Karpas-422 (cell line): ENCODE data around the gene RAD50. TPM values are rescaled to one million over a fixed set of nuclear protein-coding genes. Genes with fewer than 3 reads are reported as not detected.

Experiments used
- DNase-seq: peaks from one replicate; pipeline ENCODE4 v3.0.0-alpha.2; 2015
- H2AFZ ChIP-seq: fragments of 200-600 bp; sonication (generic); 2 replicates; pipeline ENCODE4 v1.6.1; 2014; ENCODE audit warnings: antibody characterized with exemption, low read length, mixed read lengths
- H3K27ac ChIP-seq: fragments of 200-600 bp; sonication (generic); 2 replicates; pipeline ENCODE4 v1.5.1; 2014; ENCODE audit warnings: mild to moderate bottlenecking, low read length, moderate library complexity
- H3K27me3 ChIP-seq: fragments of 200-600 bp; sonication (generic); 2 replicates; pipeline ENCODE4 v1.6.1; 2014; ENCODE audit warnings: low read length, mixed read lengths
- H3K36me3 ChIP-seq: fragments of 200-600 bp; sonication (generic); 2 replicates; pipeline ENCODE4 v1.6.1; 2014; ENCODE audit warnings: low read length, mixed read lengths; ENCODE audit not compliant: insufficient read depth
- H3K4me1 ChIP-seq: fragments of 200-600 bp; sonication (generic); 2 replicates; pipeline ENCODE4 v1.6.1; 2014; ENCODE audit warnings: mild to moderate bottlenecking, low read length, mixed read lengths
- H3K4me2 ChIP-seq: fragments of 200-600 bp; sonication (generic); 2 replicates; pipeline ENCODE4 v1.6.1; 2014; ENCODE audit warnings: low read length, low read depth, mild to moderate bottlenecking; ENCODE audit not compliant: poor library complexity, severe bottlenecking
- H3K4me3 ChIP-seq: fragments of 200-600 bp; sonication (generic); 2 replicates; pipeline ENCODE4 v1.5.1; 2014; ENCODE audit warnings: mild to moderate bottlenecking, antibody characterized with exemption, low read length, mixed read lengths
- H3K79me2 ChIP-seq: fragments of 200-600 bp; sonication (generic); 2 replicates; pipeline ENCODE4 v1.6.1; 2014; ENCODE audit warnings: mild to moderate bottlenecking, low read length, mixed read lengths
- H3K9ac ChIP-seq: fragments of 200-600 bp; sonication (generic); 2 replicates; pipeline ENCODE4 v1.6.0; 2014; ENCODE audit warnings: low read length
- H3K9me2 ChIP-seq: fragments of 200-600 bp; sonication (generic), shearing (Covaris generic); replicated peaks from 2 replicates; pipeline ENCODE4 v1.6.0; 2014; ENCODE audit warnings: mild to moderate bottlenecking, low read length, moderate library complexity; ENCODE audit not compliant: insufficient read depth
- H3K9me3 ChIP-seq: fragments of 300-700, 200-600 bp; sonication (generic); 2 replicates; pipeline ENCODE4 v1.6.1; 2014; ENCODE audit warnings: low read length, mixed read lengths
- H4K20me1 ChIP-seq: fragments of 200-600 bp; sonication (generic); 2 replicates; pipeline ENCODE4 v1.6.1; 2014; ENCODE audit warnings: mild to moderate bottlenecking, antibody characterized with exemption, low read length, low read depth; ENCODE audit not compliant: insufficient read depth
- total RNA-seq: library from RNA; depleted of rRNA; stranded (reverse); fragments of >200 nt; shearing (Covaris generic); gene quantifications from 2 replicates; pipeline ENCODE4 v1.2.3, GENCODE V29; 2014; ENCODE audit warnings: low replicate concordance

The RAD50 gene
- total RNA-seq, 1 experiment from 2014 or later: 72.6 TPM

GRCh38 chr5:132641841-132642240, 85.1 kb downstream of the RAD50 start:
- Histone ChIP-seq H3K4me3 (no peak overlapping the region), H3K27me3 (no peaks in the 10 kb centered on the region), H4K20me1 (no peaks in the 10 kb centered on the region), H3K27ac (no peak overlapping the region), H3K9ac (no peak overlapping the region), H3K9me2 (no peaks in the 10 kb centered on the region), H3K36me3 (peaks cover 58% of the 10 kb centered on the region), H3K4me2 (no peak overlapping the region), H3K79me2 (no peaks in the 10 kb centered on the region), H2AFZ (no peak overlapping the region), H3K9me3 (no peaks in the 10 kb centered on the region), H3K4me1 (no peaks in the 10 kb centered on the region)
- no peak for DNase-seq

DNA sequence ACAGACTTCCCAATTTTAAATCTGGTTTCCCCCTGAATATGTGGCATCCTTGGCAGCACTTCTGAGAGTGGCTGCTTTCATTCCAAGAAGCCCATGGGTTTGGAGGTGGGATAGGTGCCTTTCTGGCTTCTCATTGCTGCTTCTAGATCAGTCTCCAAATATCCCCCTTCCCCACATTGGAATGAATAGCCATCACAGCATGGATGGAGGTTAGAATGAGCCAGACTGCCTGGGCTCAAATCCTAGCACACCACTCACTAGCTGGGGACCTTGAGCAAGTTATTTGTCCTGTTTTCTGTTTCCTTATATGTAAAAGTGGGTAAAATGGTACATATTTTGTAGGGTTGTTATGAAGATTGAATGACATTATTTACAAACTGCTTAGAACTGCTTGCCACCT, 87.4 kb downstream of the RAD50 start:
- Histone ChIP-seq H3K79me2 (no peaks in the 10 kb centered on the region), H3K36me3 (peaks cover 51% of the 10 kb centered on the region), H3K4me2 (no peak overlapping the region)

GRCh38 chr5:132646583-132647266, 89.9 kb downstream of the RAD50 start:
- no peaks in the 10 kb centered on the region for H3K9me2 ChIP-seq
- no peaks in the 10 kb centered on the region for H3K27me3 ChIP-seq
- DNase-seq: no peak
- H2AFZ ChIP-seq: no peak overlapping the region
- no peak overlapping the region for H3K9ac ChIP-seq
- H3K4me2 ChIP-seq: no peak overlapping the region
- no peaks in the 10 kb centered on the region for H3K79me2 ChIP-seq
- H3K4me3 ChIP-seq: no peak overlapping the region
- no peak overlapping the region for H3K27ac ChIP-seq
- peaks cover 25% of the 10 kb centered on the region for H3K36me3 ChIP-seq
- H3K4me1 ChIP-seq: no peaks in the 10 kb centered on the region
- H3K9me3 ChIP-seq: peaks cover 5% of the 10 kb centered on the region; the same call in 1 of the 2 replicates
- no peaks in the 10 kb centered on the region for H4K20me1 ChIP-seq

More for the DNA sequence above, 87.4 kb downstream of the RAD50 start:
- Histone ChIP-seq H3K4me3 (no peak overlapping the region), H4K20me1 (no peaks in the 10 kb centered on the region), H3K27me3 (no peaks in the 10 kb centered on the region), H2AFZ (no peak overlapping the region), H3K27ac (no peak overlapping the region), H3K9ac (no peak overlapping the region), H3K9me2 (no peaks in the 10 kb centered on the region), H3K9me3 (peaks cover 5% of the 10 kb centered on the region; the same call in 1 of the 2 replicates), H3K4me1 (no peaks in the 10 kb centered on the region)
- no peak for DNase-seq

- H3K27me3 ChIP-seq: no peaks in the 10 kb centered on the region
- no peak overlapping the region for H3K9ac ChIP-seq
- H3K4me2 ChIP-seq: no peak overlapping the region
- no peak overlapping the region for H2AFZ ChIP-seq
- H4K20me1 ChIP-seq: no peaks in the 10 kb centered on the region
- no peaks in the 10 kb centered on the region for H3K79me2 ChIP-seq
- no peak for DNase-seq
- H3K9me2 ChIP-seq: no peaks in the 10 kb centered on the region
- H3K36me3 ChIP-seq: peaks cover 18% of the 10 kb centered on the region
- no peaks in the 10 kb centered on the region for H3K4me1 ChIP-seq
- H3K27ac ChIP-seq: no peak overlapping the region
- H3K4me3 ChIP-seq: no peak overlapping the region
- peaks cover 5% of the 10 kb centered on the region; the same call in 1 of the 2 replicates for H3K9me3 ChIP-seq
Observed at GRCh38 chr5:132647473-132647872, 90.7 kb downstream of the RAD50 start.

DNA sequence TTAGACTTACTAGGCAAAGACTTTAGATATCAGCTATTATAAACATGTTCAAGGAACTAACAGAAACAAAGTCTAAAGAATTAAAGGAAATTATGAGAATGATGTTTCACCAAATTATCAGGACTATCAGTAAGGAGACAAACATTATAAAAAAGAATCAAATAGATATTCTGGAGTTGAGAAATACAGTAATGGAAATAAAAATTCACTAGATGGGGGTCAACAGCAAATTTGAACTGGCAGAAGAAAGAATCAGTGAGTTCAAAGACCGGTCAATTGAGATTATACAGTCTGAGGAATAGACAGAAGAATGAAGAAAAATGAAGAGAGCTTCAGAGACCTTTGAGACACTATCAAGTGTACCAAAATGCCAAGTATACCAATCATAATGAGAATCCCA, 91.6 kb downstream of the RAD50 start:
- H3K9ac ChIP-seq: no peak overlapping the region
- H3K79me2 ChIP-seq: no peaks in the 10 kb centered on the region
- H3K9me3 ChIP-seq: peaks cover 5% of the 10 kb centered on the region; the same call in 1 of the 2 replicates
- H3K4me3 ChIP-seq: no peak overlapping the region
- no peak overlapping the region for H3K27ac ChIP-seq
- no peaks in the 10 kb centered on the region for H3K4me1 ChIP-seq
- DNase-seq: no peak
- no peaks in the 10 kb centered on the region for H3K9me2 ChIP-seq
- no peak overlapping the region for H2AFZ ChIP-seq
- peaks cover 10% of the 10 kb centered on the region for H3K36me3 ChIP-seq
- no peaks in the 10 kb centered on the region for H3K27me3 ChIP-seq
- H4K20me1 ChIP-seq: no peaks in the 10 kb centered on the region
- no peak overlapping the region for H3K4me2 ChIP-seq

DNA sequence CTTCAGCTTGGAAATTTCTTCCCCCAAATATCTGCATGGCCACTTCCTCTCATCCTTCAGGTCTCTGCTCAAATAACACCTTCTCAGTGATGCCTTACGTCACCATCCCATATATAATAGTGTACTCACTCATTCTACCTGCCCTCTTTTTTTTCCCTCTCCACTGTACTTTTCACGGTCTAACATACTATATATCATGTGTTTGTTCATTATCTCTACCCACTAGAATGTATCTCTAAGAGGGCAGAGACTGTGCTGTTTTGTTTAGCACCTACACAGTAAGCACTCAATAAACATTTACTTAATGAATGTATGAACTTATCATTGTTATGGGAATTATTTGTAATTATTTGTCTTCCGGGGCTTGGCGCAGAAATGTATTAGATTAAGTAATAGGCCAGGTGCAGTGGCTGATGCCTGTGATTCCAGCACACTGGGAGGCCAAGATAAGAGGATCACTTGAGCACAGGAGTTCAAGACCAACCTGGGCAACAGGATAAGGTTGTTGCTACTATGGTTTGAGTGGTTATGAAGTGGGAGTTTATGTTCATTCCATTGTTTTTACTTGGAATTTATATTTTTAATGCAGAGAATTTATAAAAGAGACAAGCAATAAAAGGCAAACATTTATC, 95.2 kb downstream of the RAD50 start:
- Histone ChIP-seq H3K4me3 (no peak overlapping the region), H4K20me1 (no peaks in the 10 kb centered on the region), H3K4me2 (no peak overlapping the region), H3K27ac (no peak overlapping the region), H3K4me1 (no peaks in the 10 kb centered on the region), H3K9ac (no peak overlapping the region), H2AFZ (no peak overlapping the region), H3K79me2 (no peaks in the 10 kb centered on the region), H3K36me3 (no peaks in the 10 kb centered on the region), H3K27me3 (no peaks in the 10 kb centered on the region), H3K9me3 (peaks cover 5% of the 10 kb centered on the region; the same call in 1 of the 2 replicates), H3K9me2 (no peaks in the 10 kb centered on the region)
- DNase-seq: no peak

DNA sequence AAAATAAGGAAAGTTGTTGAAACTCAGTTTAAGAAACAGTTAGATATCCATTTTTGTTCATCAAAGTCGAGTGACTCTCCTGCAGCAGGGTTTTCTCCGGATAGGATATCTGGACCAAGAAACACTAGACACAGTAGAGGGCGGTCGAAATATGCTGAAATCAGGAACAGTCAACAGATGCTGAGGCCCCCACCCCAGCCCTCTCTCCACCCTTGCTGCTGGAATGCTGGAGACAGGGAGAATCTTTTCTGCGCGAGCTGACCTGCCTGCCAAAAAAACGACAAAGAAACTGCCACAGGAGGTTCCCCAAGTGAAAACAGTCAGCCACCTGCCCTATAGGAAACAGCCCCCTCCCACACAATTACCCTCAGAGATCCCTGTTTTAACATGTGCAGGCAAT, 96.9 kb downstream of the RAD50 start:
- Histone ChIP-seq H3K4me1 (no peaks in the 10 kb centered on the region), H3K4me2 (no peak overlapping the region), H3K79me2 (no peaks in the 10 kb centered on the region), H3K9ac (no peak overlapping the region), H3K4me3 (no peak overlapping the region), H3K27ac (no peak overlapping the region), H4K20me1 (no peaks in the 10 kb centered on the region), H2AFZ (no peak overlapping the region), H3K9me2 (no peaks in the 10 kb centered on the region), H3K27me3 (no peaks in the 10 kb centered on the region), H3K36me3 (no peaks in the 10 kb centered on the region), H3K9me3 (no peaks in the 10 kb centered on the region)
- no peak for DNase-seq

- peaks cover 4% of the 10 kb centered on the region for H3K4me1 ChIP-seq
- H3K79me2 ChIP-seq: no peaks in the 10 kb centered on the region
- H3K9me2 ChIP-seq: no peaks in the 10 kb centered on the region
- H4K20me1 ChIP-seq: no peaks in the 10 kb centered on the region
- H3K9me3 ChIP-seq: no peaks in the 10 kb centered on the region
- H2AFZ ChIP-seq: no peak overlapping the region
- no peak for DNase-seq
- H3K4me3 ChIP-seq: no peak overlapping the region
- no peak overlapping the region for H3K27ac ChIP-seq
- H3K4me2 ChIP-seq: no peak overlapping the region
- H3K36me3 ChIP-seq: no peaks in the 10 kb centered on the region
- no peak overlapping the region for H3K9ac ChIP-seq
- no peaks in the 10 kb centered on the region for H3K27me3 ChIP-seq
Observed at GRCh38 chr5:132655821-132656773, 99.3 kb downstream of the RAD50 start.
